ENCODE data around the gene CCNY.

DNA sequence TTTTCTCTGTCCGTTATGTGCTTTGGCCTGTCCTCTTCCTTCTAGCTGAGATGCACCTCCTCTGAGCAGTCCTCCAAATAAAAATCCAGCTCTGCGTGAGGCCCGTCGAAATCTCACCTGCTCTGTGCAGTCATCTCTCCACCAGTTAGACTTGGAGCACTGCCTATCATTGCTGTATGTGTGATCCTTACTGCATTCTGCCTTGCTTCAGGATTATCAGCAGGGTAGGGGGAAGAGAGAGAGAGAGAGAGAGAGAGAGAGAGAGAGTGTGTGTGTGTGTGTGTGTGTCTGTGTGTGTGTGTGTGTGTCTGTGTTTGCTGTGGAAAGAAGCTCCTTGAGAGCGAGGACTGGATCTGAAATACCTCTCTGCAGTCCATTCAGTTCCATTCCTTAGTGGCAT, 129.4 kb downstream of the CCNY start:
- TF ChIP-seq EZH2 (IDR thresholded peaks at IDR 0.05) (no peak), ZBTB33 (IDR thresholded peaks at IDR 0.05; ENCODE audit: extremely low read depth, insufficient replicate concordance, low read length) (no peak), POLR2A (IDR thresholded peaks at IDR 0.05; ENCODE audit: borderline replicate concordance, extremely low read depth, insufficient read depth, insufficient read length) (no peak), JUND (IDR thresholded peaks at IDR 0.05) (no peak), CEBPB (IDR thresholded peaks at IDR 0.05; ENCODE audit: low read depth) (no peak)
- TF ChIP-seq, protein P1, sequence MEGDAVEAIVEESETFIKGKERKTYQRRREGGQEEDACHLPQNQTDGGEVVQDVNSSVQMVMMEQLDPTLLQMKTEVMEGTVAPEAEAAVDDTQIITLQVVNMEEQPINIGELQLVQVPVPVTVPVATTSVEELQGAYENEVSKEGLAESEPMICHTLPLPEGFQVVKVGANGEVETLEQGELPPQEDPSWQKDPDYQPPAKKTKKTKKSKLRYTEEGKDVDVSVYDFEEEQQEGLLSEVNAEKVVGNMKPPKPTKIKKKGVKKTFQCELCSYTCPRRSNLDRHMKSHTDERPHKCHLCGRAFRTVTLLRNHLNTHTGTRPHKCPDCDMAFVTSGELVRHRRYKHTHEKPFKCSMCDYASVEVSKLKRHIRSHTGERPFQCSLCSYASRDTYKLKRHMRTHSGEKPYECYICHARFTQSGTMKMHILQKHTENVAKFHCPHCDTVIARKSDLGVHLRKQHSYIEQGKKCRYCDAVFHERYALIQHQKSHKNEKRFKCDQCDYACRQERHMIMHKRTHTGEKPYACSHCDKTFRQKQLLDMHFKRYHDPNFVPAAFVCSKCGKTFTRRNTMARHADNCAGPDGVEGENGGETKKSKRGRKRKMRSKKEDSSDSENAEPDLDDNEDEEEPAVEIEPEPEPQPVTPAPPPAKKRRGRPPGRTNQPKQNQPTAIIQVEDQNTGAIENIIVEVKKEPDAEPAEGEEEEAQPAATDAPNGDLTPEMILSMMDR (IDR thresholded peaks at IDR 0.05 in 2 of 3, conservative IDR thresholded peaks at IDR 0.05 in 1 of 3; ENCODE audit: borderline replicate concordance in 1 of 3, insufficient read depth in 1 of 3, low read depth in 2 of 3, low read length in 2 of 3), result no peak
- TF ChIP-seq, protein P2, sequence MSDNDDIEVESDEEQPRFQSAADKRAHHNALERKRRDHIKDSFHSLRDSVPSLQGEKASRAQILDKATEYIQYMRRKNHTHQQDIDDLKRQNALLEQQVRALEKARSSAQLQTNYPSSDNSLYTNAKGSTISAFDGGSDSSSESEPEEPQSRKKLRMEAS (IDR thresholded peaks at IDR 0.05), result no peak
- TF ChIP-seq, protein P3, sequence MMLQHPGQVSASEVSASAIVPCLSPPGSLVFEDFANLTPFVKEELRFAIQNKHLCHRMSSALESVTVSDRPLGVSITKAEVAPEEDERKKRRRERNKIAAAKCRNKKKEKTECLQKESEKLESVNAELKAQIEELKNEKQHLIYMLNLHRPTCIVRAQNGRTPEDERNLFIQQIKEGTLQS (IDR thresholded peaks at IDR 0.05), result no peak
- TF ChIP-seq, protein P4, sequence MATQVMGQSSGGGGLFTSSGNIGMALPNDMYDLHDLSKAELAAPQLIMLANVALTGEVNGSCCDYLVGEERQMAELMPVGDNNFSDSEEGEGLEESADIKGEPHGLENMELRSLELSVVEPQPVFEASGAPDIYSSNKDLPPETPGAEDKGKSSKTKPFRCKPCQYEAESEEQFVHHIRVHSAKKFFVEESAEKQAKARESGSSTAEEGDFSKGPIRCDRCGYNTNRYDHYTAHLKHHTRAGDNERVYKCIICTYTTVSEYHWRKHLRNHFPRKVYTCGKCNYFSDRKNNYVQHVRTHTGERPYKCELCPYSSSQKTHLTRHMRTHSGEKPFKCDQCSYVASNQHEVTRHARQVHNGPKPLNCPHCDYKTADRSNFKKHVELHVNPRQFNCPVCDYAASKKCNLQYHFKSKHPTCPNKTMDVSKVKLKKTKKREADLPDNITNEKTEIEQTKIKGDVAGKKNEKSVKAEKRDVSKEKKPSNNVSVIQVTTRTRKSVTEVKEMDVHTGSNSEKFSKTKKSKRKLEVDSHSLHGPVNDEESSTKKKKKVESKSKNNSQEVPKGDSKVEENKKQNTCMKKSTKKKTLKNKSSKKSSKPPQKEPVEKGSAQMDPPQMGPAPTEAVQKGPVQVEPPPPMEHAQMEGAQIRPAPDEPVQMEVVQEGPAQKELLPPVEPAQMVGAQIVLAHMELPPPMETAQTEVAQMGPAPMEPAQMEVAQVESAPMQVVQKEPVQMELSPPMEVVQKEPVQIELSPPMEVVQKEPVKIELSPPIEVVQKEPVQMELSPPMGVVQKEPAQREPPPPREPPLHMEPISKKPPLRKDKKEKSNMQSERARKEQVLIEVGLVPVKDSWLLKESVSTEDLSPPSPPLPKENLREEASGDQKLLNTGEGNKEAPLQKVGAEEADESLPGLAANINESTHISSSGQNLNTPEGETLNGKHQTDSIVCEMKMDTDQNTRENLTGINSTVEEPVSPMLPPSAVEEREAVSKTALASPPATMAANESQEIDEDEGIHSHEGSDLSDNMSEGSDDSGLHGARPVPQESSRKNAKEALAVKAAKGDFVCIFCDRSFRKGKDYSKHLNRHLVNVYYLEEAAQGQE (IDR thresholded peaks at IDR 0.05; ENCODE audit: low read depth), result no peak

All from HCT116 (cell line).